Gastroesophageal sphincter (tissue), 4 donors: ENCODE data around the gene MEF2C. TPM values are rescaled to one million over a fixed set of nuclear protein-coding genes. Genes with fewer than 3 reads are reported as not detected.

ENCODE experiments used
- ATAC-seq: fragments of 150-250 bp; one replicate; pipeline ENCODE4 v1.9.1; 2016; ENCODE audit warnings: mild to moderate bottlenecking, moderate library complexity
- H3K27ac ChIP-seq, 4 donors: fragments of 200-600 bp; sonication (generic) in 3 of 4; 1 replicate in 3 of 4; 2 replicates in 1 of 4; pipeline ENCODE4 v1.5.1; 2016 to 2019
- H3K27me3 ChIP-seq: fragments of 200-600 bp; sonication (generic); one replicate; pipeline ENCODE4 v1.5.1; 2019
- H3K36me3 ChIP-seq, 2 donors: fragments of 200-600 bp; sonication (generic); one replicate each; pipeline ENCODE4 v1.5.1; 2019; ENCODE audit warnings: control low read depth in 1 of 2
- H3K4me1 ChIP-seq, 3 donors: fragments of 200-600 bp; sonication (generic); 1 replicate in 2 of 3; 2 replicates in 1 of 3; pipeline ENCODE4 v1.5.1; 2016 to 2019; ENCODE audit warnings: control low read depth in 2 of 3
- H3K4me3 ChIP-seq, 2 donors: fragments of 200-600 bp; sonication (generic); one replicate each; pipeline ENCODE4 v1.5.1; 2019; ENCODE audit warnings: mild to moderate bottlenecking in 1 of 2, moderate library complexity in 1 of 2
- H3K9me3 ChIP-seq, 3 donors: fragments of 200-600 bp; sonication (generic); one replicate each; pipeline ENCODE4 v1.5.1; 2017 to 2019; ENCODE audit warnings: control low read depth in 2 of 3
- EP300 ChIP-seq: sonication (generic); formaldehyde crosslinking; IDR thresholded peaks from one replicate; pipeline ENCODE4 v1.6.1; 2017; ENCODE audit warnings: antibody characterized with exemption, mild to moderate bottlenecking
- POLR2A ChIP-seq, 2 donors: fragments of 450-650 bp; IDR thresholded peaks; one replicate each; pipeline ENCODE4 v1.6.1; 2017; ENCODE audit warnings: antibody characterized with exemption in 2 of 2, mild to moderate bottlenecking in 2 of 2, moderate library complexity in 1 of 2
- POLR2AphosphoS5 ChIP-seq: sonication (generic); formaldehyde crosslinking; IDR thresholded peaks from one replicate; pipeline ENCODE4 v1.6.1; 2017; ENCODE audit warnings: antibody characterized with exemption
- WGBS, 2 donors: methylation state at CpG; one replicate each; pipeline ENCODE4 v1.1.5; 2018; ENCODE audit warnings: low coverage in 1 of 2; 5-methylcytosine and 5-hydroxymethylcytosine counted together
- small RNA-seq, 4 donors: library from RNA; depleted of rRNA; stranded (forward); fragments of <200 nt; gene quantifications; one replicate each; pipeline ENCODE3, GENCODE V24; 2016
- total RNA-seq, 4 donors: library from RNA; depleted of rRNA; stranded (reverse); fragments of >200 nt; gene quantifications; one replicate each; pipeline ENCODE4 v1.1.0, GENCODE V29; 2016
- TF ChIP-seq, protein P1 (sequence below), 4 experiments: fragments of 200-600 bp in 2 of 4; fragments of 450-650 bp in 2 of 4; sonication (generic) in 1 of 4; IDR thresholded peaks; one replicate each; pipeline ENCODE4 v1.5.1; 2017 to 2019; ENCODE audit warnings: antibody characterized with exemption in 4 of 4, mild to moderate bottlenecking in 2 of 4, moderate library complexity in 2 of 4

The MEF2C gene
- total RNA-seq, 4 donors from 2014 or later = 23.1 to 66.9 (median 29.5) TPM

DNA sequence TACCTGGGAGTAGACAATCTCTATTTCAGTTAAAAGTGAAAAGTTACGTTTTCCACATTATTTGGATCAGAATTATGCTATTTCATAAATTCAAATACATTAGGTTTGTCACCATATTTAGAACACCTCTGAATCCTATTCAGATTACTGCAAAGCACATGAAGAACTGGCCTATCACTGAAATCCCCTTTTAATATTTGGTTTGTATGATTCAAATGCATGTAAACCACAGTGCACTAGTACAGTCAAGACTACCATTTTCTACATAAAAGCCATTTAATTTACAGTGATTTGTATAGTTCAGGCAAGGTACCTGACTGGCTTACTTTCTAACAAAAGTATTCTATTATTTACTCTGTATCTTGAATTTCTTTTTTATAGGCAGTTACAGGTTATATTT, 212.5 kb downstream of the MEF2C start:
- ATAC-seq = no peak
- Histone ChIP-seq H3K27ac (no peak overlapping the region), H3K4me3 (no peak overlapping the region), H3K27me3 (peaks cover 100% of the 10 kb centered on the region), H3K4me1 (peaks cover 0 to 42% (median 10%) of the 10 kb centered on the region in 3 donors), H3K9me3 (no peaks in the 10 kb centered on the region), H3K36me3 (no peaks in the 10 kb centered on the region)
- WGBS, 2 donors = 65 to 71% methylated on average over 1 of the region's 1 CpG
- TF ChIP-seq POLR2A (IDR thresholded peaks at IDR 0.05) (no peak), POLR2AphosphoS5 (no peak), EP300 (no peak)
- TF ChIP-seq, protein P1, sequence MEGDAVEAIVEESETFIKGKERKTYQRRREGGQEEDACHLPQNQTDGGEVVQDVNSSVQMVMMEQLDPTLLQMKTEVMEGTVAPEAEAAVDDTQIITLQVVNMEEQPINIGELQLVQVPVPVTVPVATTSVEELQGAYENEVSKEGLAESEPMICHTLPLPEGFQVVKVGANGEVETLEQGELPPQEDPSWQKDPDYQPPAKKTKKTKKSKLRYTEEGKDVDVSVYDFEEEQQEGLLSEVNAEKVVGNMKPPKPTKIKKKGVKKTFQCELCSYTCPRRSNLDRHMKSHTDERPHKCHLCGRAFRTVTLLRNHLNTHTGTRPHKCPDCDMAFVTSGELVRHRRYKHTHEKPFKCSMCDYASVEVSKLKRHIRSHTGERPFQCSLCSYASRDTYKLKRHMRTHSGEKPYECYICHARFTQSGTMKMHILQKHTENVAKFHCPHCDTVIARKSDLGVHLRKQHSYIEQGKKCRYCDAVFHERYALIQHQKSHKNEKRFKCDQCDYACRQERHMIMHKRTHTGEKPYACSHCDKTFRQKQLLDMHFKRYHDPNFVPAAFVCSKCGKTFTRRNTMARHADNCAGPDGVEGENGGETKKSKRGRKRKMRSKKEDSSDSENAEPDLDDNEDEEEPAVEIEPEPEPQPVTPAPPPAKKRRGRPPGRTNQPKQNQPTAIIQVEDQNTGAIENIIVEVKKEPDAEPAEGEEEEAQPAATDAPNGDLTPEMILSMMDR (IDR thresholded peaks at IDR 0.05) = no peak

DNA sequence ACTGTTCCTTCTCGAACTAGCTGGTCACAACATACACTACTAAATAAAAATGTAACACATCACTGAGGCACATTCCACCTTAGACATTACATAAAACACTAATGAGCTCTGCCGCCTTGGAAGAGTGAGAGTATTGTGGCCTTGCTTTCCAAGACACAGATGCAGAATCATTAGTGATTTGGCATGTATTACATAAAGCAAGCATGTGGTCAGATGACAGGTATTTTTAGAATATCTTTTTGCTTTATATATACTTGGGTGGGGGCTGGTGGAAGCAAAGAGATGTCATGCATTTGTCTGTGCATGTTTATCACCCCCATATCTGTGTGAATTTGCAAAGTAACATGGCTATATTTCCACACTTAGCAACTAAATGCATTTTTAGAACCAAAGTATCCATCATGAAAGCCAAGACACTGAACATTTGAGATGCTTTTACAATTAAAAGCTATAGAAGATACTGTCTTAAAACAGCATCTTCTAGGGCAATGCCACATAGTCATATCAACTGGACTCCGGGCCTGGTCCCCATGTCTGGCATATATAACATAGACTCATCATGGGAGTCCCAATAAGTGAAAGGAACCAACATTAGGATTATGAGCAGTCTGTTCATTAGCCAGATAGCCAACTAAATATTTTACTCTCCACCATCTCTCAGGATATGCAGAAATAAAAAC, 213.5 kb downstream of the MEF2C start:
- TF ChIP-seq POLR2AphosphoS5 = no peak
- TF ChIP-seq EP300 = no peak
- TF ChIP-seq, protein P1 (IDR thresholded peaks at IDR 0.05) = no peak
- TF ChIP-seq POLR2A (IDR thresholded peaks at IDR 0.05) = no peak
- 54 to 56% methylated on average over 3 of the region's 3 CpGs for WGBS, 2 donors
- peaks cover 0 to 33% (median 5%) of the 10 kb centered on the region in 3 donors for H3K4me1 ChIP-seq
- H3K36me3 ChIP-seq = no peaks in the 10 kb centered on the region
- no peak overlapping the region for H3K27ac ChIP-seq
- no peak for ATAC-seq
- no peaks in the 10 kb centered on the region for H3K9me3 ChIP-seq
- no peak overlapping the region for H3K4me3 ChIP-seq
- peaks cover 100% of the 10 kb centered on the region for H3K27me3 ChIP-seq

DNA sequence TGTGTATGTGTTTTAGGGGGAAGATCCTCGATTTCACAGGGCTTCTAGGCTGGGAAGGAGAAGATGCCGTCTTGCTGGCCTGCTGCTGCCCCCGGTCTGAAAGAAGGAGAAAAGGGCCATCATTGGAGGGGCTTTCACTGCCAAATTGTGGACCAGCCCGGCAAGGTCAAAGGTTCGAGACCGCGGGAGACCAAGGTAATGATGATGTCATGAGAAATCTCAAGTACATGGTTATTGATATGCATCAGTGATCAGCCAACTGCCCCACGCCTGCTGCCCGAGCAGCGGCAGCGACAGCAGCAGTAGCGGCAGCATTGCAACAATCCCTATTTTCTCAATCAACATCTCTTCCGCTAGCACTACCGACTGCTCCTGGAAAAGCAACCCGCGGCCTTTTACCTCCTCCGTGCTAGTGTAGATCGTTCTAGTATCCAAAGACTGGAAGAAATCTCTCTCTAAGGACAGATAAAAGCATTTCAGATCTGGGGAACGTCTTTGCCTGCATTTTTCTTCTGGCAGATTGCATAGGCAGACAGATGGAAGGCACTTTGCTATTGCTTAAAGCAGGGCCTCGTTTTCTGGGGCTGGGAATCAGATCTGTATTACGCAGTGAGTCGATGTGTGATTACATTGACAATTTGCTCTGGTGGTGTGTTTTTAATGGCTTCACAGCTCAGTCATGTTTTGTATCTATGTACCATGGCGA, 215.3 kb downstream of the MEF2C start:
- Histone ChIP-seq H3K4me1 (peaks cover 0 to 19% (median 0%) of the 10 kb centered on the region in 3 donors), H3K9me3 (no peaks in the 10 kb centered on the region), H3K27me3 (peaks cover 100% of the 10 kb centered on the region), H3K4me3 (peak overlapping the region in 1 of 2 donors; percentile 36), H3K27ac (no peak overlapping the region), H3K36me3 (no peaks in the 10 kb centered on the region)
- 7 to 15% methylated on average over 13 to 21 of the region's 23 CpGs for WGBS, 2 donors
- no peak for ATAC-seq
- TF ChIP-seq POLR2A (IDR thresholded peaks at IDR 0.05) (no peak), POLR2AphosphoS5 (no peak), EP300 (no peak)
- TF ChIP-seq, protein P1 (IDR thresholded peaks at IDR 0.05) = no peak

Small RNAs within 50 kb of the gene (small RNA-seq; reads per million reads assigned to genes)
- gene AC008525.2 = 0 reads per million in 4 donors
